HG02588 (cell line): Measurements from ENCODE around the gene TAS2R60.
"Not testable (repeated sequence)": the region's sequence is repeated elsewhere in the genome, so short reads cannot be mapped to it uniquely, and the experiment has no call there.

ENCODE experiments used
- ATAC-seq: cut with Tn5 transposase; IDR thresholded peaks from one replicate; pipeline ENCODE4 v1.9.1; 2021; ENCODE audit warnings: mild to moderate bottlenecking, moderate library complexity; ENCODE audit not compliant: unreplicated experiment

The TAS2R60 gene

DNA sequence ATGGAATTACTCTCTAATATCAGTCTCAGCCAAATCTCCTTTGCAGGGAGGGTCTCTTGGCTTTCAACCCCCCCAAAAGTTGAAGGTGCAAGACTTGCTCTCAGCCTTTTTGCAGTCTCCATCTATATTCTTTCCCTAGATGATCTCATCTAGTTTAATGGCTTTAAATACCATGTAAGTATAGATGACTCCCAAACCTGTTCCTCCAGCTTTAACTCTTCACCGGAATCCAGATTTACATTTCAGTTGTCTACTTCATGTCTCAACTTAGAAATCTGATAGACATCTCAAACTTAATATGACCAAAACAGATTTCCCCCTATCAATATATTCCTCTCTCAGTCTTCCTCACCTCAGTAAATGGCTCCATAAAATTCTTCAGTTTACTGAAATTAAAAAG is 24.5 kb downstream of the TAS2R60 start:
- ATAC-seq, result no peak

DNA sequence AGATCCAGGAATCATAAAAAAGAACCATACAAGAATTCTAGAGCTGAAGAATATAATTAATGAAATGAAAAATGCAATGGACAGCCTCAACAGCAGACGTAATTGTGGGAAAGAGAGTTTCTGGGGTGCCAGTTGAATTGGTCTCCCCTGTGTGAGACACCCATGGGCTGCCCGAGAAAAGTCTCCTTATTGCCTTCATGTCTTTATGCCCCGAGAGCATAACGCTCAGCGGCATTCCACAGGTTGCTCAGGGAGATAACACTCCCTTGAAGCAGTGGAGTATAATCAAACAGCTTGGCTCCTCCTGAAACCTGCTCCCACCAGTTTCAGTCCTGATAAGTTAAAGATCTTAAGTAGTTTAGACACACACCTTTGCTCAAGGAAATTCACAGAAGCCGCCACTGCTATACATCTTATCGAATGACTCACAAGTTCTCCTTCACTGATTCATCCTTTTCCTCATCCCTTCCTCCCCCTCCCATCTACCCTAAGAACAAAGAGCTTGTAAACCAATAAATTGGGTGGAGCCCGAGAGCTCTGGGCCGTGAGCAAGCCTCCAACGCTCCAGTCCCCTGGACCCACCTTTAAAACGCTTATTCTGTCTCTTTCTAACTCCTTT is 28.9 kb downstream of the TAS2R60 start:
- ATAC-seq, result not testable (repeated sequence)

DNA sequence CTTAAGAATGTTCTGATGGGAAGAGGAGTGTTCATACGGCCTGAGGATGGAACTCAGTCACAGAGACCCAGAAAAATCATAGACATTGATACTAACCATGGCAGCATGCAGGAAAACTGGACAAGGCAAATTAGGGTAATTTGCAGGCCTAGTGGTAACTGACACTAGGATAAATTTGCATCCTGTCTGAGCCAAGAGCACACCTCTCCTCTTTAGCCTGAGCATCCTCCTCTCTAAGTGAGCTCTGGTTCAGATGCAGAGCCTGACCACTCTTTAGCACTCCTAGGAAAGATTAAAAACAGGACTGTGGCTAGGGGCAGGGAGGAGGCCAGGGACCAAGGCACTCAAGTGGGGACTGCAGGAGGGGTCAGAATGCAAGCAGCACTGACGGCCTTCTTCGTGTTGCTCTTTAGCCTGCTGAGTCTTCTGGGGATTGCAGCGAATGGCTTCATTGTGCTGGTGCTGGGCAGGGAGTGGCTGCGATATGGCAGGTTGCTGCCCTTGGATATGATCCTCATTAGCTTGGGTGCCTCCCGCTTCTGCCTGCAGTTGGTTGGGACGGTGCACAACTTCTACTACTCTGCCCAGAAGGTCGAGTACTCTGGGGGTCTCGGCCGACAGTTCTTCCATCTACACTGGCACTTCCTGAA is 34.4 kb downstream of the TAS2R60 start, which contains the start of gene TAS2R41:
TSS of gene TAS2R41 (plus strand) at position 373 of the 650 bp plus-strand sequence. CDS start at position 373, 0 bp downstream.
- ATAC-seq, result no peak

DNA sequence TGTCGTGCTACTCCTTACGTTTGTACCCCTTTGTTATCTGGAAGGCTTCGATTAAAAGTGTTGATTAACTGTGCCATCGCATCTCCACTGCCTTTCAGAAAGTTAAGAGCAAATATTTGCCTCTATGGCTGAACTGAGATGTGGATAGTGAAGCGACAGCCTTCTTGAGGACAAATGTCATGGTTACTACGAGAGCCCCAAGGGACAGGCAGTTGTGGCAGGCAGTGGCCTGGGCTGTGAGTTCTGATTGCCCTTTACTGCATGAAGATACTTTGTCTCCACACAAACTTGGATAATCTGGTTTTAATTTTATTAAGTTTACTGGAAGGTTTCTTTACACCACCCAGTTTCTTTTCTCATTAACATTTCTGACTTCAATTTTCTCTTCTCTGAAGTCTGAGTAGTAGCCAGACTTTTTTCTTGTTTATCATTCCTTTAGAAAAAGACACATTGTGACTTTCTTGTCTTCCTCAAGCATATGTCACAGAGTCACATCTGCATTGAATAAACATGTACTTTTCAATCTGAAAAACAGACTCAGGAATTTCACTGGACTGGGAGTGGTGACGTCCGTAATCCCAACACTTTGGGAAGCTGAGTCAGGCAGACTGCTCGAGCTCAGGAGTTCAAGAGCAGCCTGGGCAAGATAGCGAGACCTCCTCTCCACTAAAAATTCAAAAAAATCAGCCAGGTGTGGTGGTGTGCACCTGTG is 36.0 kb downstream of the TAS2R60 start:
- ATAC-seq, result no peak

DNA sequence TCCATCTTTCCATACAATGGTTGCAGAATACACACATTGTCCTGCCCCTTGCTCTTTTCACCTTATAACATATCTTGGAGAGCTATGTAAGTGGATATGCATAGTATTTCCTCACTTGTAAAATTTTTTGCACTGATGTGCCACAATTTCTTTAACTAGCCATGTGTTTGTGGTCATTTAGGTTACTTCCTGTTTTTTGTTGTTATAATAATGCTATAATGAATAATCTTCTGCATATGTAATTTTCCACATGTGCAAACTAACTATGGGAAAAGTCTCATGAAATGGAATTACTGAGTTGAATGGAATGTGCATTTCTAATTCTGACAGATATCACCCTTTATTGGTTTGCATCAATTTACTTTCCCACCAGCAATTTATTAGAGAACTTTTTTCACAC is 37.2 kb downstream of the TAS2R60 start:
- ATAC-seq, result no peak

DNA sequence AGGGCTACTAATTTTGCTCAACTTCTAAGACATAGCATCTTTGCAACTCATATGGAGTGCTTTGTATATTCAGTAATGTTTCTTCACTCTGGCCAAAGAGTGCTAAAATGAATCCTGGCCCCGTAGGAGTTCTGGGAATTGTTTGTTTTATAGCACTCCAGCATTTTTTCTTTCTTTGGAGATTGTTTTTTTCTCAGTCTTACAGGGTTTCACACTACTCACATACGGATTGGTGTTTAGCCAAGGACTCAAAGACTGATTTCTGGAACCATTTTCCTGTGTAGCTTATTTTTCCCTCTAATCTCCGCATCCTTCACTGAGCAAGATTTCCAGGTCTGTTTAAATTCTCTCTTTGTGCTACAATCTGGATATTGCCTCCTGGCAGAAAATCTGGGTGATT is 40.9 kb downstream of the TAS2R60 start:
- no peak for ATAC-seq

DNA sequence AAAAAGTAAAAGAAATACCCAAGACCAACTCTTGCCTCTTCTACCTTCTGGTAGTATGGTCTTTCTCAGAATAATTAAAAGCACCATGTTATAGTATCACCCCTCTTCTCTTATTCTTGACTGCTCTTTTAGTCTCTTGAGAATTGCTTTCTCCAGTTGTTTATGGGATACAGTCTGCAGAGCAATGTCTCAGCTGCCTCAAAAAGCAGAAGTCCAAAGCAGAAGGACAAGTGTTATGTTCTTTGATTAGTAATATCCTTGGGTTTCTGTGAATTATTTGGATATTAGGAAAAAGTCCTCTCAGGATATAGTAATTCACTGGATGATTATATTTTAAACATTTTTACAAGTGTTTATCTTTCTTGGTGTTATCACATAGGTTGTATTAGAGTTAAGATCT is 41.8 kb downstream of the TAS2R60 start:
- no peak for ATAC-seq

DNA sequence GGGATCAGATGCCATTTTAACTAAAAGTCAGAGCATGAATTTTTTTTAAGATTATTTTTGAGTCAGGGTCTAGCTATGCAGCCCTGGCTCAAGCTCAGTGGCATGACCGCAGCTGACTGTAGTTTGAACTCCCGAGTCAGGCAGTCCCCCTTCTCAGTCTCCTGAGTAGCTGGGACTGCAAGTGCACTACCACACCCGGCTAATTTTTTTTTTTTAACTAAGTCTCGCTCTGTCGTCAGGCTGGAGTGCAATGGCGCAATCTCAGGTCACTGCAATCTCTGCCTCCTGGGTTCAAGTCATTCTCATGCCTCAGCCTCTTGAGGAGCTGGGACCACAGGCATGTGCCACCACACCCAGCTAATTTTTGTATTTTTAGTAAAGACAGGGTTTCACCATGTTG is 42.2 kb downstream of the TAS2R60 start:
- no peak for ATAC-seq

DNA sequence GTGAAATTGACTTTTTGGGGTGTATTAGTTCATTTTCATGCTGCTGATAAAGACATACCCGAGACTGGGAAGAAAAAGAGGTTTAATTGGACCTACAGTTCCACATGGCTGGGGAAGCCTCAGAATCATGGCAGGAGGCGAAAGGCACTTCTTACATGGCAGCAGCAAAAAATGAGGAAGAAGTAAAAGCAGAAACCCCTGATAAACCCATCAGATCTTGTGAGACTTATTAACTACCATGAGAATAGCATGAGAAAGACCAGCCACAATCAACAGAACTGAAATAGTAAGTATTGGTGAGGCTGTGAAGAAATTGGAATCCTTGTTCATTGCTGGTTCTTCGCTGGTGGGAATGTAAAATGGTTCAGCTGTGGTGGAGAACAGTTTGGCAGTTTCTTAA is 43.0 kb downstream of the TAS2R60 start:
- not testable (repeated sequence) for ATAC-seq

DNA sequence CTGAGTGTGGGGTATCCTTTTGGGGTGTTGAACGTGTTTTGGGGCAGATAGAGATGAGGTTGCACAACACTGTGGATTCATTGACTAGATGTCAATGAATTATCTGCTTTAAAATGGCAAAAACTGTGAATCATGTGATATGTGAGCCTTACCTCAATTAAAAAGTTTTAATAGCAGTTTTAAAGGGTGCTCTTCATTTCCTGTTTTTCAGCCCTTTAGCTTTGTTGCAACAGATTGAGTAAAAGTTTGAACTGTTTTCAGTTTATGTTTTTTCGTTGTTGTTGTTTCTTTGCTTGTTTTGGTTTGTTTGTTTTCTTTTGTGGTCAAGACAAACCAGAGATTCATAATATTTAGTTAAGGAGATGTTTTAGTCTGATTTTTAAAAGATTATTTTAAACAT is 43.8 kb downstream of the TAS2R60 start:
- no peak for ATAC-seq

DNA sequence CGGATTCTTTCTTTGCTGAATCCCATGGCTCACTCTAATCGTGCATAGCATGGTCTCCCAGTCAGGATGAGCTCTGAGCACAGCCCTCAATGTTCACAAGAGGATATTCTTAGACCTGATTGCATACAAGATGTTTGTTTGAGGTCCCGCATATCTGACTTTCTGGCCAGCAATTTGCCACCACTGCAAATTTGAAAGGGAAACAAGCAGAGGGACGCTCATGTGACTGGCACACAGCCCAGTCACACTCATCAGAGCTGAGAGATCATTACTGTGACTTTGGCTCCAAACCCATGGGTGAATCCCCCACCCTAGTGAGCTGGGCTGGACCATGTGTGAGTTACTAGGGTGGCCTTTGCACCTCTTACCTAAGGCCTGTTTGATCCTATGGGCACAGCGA is 44.3 kb downstream of the TAS2R60 start:
- no peak for ATAC-seq

DNA sequence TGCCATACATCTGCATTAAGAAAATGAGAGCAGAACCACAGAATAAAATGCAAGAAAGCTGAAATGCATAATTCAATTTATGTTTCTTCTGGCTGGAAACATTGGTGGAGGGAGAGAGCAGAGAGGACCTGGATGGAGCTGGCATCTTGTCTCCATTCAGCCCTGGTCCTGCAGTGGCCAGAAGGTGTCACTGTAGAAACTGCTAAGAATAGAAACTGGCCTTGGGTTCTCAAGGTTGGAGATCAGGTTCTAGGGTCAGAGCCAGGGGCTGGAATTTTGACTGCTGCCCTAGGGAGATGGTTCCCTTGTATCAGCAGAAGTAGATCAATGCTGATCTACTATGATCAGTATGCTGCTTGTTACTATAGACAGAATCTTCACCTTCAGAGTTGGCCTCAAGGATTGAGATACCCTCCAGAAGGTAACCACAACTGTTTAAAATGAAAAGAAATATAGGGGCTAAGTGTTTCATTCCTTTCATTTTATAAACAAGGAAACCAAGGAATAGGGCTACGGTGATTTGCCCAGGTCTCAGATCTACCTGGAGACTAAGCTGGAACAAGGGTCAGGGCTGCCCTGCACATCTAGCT is 47.6 kb downstream of the TAS2R60 start:
- no peak for ATAC-seq

DNA sequence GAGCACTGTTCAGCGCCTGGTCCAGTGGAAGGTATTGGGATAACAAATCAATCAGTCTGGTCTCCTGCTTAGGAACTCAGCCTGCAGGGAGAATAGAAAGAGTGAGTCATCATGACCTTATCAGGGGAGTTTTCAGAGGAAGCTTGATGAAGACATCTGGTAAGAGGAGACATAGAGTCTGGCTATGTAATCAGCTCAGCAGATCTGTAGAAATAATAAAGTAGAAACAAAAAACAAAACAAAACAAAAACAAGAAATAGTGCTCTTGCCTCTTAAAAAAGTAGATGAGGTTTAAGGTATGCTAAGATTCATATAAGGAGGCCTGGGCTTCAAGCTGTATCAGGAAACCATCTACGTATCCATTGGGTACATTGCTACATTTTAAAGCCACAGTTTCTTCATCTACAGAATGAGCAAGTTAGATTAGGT is 48.8 kb downstream of the TAS2R60 start:
- ATAC-seq, result no peak

DNA sequence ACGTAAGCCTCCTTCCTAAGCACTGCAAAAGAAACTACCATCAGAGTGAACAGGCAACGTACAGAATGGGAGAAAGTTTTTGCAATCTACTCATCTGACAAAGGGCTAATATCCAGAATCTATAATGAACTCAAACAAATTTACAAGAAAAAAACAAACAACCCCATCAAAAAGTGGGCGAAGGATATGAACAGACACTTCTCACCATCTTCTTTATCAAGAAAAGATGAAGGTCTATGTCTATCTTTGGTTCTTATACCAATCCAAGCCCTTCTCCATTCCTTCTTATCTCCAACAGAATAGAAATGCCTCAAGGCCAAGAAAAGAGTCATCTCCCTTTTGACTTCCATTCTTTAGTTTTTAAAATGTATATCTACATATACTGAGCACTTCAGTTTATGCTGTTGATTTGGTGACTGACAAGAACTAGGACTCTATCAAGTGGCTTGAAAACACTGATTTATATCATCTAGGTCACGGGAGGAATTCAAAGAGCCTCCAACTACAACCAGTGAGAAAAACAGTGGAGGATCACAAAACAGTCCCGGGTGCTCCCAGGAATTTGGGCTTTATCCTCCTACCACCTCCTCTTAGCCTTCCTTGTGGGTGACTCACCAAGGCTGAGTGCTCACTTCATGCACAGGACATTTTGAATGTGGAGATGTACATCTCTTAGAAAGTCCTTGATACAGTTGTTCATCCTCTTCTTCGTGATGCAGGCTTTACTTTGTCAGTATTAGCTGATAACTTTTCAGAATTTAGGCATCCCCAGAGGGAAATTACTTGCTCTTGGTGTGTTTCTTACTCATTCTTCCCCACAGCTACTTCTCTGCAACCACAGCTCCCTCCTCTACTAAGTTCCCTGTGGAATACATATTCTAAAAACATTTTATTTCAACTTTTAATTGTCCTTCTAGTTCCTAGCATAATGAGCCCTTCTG is 49.8 kb downstream of the TAS2R60 start:
- ATAC-seq, result no peak

DNA sequence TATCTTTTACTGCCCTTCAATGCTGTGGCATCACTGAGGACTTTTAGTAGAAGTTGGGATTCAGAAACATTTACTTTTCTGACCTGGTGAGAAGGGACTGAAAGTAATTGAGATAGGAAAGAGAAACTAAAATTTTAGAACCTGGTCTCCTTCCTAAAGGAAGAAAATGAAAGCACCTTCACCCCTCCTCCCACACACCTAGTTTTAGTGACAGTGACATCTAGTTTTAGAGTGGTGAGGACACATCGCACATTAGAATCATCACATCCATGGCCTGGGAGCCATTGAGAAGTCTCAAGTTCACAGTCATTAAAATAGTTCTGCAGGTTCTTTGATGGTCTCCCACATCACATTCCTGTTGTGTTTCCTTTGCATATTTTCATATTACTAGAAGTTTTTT is 50.5 kb downstream of the TAS2R60 start:
- ATAC-seq, result no peak
